ENCODE measurements around the gene C17orf107.
A peak's percentile ranks its signal among the peaks of the same experiment; 100 is the strongest.
"Not testable (repeated sequence)": the region's sequence is repeated elsewhere in the genome, so short reads cannot be mapped to it uniquely, and the experiment has no call there.

The C17orf107 gene

DNA sequence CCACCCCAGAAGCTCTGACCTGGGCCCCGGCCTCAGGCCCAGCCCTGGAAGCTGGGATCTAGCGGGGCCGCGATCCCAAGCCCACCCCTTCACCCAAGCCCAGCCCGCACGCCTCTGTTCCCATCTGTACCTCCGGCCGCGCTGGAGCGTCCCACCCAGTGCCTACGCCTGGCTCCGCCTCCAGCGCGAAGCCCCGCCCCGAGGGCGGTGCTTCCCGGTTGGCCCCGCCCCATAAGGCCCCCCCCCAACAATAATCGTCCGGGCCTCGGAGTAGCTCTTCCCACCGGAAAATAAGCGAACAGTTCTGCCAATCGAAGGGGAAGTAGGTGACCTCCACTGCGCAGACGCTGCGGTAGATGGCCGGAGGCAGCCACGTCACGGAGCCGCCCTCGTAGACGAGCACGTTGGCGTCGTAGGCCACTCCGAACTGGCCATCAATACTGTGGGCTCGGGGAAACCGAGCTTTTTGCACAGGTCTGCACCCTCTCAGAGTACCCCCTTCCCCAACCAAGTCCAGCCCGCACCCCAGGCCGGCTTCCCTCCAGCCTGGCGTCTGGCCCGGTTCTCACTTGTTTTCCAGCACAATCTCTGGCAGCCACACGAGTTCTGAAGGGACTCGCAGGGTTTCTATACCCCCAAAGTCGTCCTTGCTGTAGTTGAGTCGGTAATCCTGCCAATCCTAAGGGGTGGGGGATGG is 2.5 kb downstream of the C17orf107 start:
- no peak for DNase-seq

DNA sequence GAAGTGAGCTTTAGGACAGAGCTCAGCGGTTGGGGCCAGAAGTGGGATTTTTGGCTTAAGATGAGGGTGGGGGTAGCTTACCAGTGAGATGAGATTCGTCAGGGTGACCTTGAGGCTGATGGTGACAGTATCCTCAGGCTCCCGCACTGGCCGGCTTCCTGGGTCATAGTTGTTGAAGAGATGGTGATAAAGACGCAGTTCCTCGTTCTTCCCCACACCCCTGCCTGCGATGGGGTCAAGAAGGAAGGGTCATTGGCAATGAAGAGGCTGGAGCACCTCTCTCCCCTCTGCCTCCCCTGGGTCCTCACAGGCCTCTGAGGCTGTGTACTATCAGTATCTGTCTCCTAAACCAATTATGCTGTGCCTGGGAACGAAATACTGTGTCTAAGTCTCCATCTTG is 3.2 kb downstream of the C17orf107 start:
- DNase-seq = no peak

DNA sequence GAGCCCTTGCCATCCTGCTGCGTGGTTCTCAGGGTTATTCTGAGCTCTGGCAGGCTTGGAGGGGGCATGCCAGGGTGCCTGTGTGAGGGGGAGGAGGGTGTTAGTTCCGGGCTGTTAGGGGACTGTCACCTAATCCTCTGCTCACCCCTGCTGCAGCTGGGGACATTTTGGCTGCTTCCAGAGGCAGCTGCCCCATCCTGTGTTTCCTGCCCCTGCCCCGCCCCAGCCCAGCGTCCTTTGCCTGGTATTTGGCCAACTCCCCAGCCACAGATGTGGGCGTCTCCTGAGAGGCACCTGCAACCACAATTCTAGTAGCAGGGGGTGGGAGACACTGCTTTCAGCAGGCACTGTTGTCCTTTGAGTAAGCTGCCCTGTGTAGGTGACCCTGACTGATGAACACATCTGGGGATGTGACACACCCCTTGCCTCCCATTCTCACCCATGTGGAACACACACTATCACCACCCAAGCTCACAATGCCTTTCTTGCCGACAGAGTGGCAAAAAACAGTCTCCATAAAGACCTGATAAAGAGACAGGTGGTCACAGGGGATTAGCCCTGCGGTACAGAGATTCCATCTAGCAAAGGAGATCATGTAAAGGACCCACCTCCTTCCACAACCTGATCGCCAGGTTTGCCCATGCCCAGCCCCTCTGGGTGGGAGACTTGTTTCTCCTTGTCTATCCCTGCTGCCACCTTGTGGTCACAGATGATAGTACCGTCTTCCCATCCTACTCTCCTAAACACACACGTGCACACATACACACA is 3.9 kb downstream of the C17orf107 start, which contains the start of gene CHRNE:
CHRNE (minus strand) TSS at position 48 of the 768 bp plus-strand sequence; CDS start at position 13, 35 bp downstream.
- DNase-seq = peak; percentile 10

DNA sequence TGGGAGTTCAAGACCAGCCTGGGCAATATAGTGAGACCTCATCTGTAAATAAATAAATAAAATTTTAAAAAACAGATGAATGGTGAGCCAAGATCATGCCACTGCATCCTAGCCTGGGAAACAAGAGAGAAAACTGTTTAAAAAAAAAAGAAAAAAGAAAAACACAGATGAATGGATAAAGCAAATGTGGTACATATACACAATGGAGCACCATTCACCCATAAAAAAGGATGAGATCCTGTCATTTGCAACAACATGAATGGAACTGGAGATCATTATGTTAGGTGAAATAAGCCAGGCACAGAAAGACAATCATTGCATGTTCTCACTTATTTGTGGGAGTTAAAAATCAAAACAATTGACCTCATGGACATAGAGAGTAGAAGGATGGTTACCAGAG is 7.3 kb downstream of the C17orf107 start:
- DNase-seq = not testable (repeated sequence)

DNA sequence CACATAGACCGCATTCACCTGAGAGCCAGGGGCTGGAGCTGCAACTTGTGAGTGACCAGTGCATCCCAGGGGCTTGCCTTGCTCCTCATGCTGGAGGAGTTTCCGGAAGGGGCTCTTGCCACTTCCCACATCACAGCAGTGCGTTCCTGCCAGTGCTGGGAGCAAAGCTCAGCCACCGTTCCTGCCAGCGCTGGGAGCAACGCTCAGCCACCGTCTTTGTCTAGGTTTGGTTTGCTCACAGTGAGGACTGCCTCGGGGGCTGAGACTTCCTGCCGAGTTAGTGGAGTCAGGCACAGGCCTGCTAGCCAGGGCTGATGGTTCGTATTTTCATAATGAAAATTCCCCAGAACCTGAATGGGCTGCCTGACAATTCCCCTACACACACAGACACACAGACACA is 9.0 kb downstream of the C17orf107 start:
- no peak for DNase-seq

DNA sequence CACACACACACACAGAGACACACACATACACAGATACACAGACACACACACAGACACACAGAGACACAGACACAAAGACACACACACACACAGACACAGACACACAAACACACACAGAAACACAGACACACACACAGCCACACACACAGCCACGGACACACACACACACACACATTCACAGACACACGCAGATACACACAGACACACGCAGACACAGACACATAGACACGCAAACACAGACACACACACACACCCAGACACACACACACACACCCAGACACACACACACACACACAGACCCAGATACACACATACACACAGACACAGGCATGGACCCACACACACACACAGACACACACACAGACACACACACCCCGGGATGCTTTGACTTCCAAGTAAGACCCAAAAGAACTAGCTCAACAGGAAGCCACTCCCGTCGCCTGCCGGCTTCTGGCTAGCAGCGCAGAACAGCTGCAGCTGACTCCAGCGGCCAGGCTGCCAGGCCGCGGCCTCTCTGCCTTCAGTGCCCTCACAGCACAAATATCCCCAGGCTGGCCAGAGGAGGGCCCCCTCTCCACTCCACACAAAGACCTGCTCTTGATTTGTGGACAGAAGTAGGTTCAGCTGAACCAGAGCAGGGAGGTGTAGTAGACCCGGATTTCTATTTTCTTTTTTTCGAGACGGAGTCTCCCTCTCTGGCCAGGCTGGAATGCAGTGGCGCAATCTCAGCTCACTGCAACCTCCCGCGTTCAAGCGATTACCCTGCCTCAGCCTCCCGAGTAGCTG is 9.6 kb downstream of the C17orf107 start:
- DNase-seq = peak; percentile 7

DNA sequence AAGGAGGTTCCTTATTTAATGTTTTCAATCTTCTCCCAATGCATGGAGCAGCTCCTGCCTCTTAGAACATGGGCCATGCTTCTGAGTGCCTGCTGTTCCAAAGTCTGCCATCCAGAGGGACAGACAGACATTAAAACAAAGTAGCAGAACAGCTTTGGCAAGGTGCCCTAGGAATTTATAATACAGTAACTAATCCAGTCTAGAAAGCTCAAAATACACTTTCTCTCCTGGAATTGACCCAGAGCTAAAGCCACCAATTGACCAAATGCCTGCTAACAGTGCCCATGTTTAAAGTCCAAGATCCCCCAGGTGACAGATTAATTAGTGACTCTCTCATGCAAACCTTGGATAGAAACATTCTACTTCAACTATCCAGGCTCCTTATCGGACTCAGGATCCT is 14.7 kb downstream of the C17orf107 start:
- DNase-seq = no peak

DNA sequence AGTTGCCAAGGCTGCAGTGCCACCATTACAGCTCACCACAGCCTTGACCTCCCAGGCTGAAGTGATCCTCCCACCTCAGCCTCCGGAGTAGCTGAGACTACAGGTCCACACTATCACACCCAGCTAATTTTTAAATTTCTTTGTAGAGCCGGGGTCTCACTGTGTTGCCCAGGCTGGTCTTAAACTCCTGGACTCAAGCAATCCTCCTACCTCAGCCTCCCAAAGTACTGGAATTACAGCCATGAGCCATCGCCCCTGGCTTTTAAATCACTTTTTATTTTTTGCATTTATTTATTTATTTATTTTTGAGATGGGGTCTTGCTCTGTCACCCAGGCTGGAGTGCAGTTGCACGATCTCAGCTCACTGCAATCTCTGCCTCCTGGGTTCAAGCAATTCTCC is 15.2 kb downstream of the C17orf107 start:
- DNase-seq = not testable (repeated sequence)

DNA sequence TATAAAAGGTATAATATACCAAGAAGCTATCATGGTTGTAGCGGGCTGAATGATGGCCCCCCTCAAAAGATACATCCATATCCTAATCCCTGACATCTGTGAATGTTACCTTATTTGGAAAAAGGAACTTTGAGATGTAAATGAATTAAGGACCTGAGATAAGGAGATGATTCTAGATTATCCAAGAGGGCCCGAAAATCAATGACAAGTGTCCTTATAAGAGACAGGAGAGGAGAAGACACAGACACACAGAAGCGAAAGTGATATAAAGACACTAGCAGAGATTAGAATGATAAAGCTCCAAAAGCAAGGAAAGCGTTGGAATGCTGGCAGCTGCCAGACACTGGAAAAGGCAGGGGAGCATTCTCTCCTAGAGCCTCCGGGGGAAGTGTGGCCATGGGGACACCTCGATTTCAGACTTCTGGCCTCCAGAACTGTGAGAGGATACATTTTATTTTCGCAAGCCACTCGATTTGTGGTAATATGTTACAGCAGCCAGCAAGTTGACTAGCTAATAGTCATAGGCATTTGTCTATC is 20.2 kb downstream of the C17orf107 start:
- no peak for DNase-seq

DNA sequence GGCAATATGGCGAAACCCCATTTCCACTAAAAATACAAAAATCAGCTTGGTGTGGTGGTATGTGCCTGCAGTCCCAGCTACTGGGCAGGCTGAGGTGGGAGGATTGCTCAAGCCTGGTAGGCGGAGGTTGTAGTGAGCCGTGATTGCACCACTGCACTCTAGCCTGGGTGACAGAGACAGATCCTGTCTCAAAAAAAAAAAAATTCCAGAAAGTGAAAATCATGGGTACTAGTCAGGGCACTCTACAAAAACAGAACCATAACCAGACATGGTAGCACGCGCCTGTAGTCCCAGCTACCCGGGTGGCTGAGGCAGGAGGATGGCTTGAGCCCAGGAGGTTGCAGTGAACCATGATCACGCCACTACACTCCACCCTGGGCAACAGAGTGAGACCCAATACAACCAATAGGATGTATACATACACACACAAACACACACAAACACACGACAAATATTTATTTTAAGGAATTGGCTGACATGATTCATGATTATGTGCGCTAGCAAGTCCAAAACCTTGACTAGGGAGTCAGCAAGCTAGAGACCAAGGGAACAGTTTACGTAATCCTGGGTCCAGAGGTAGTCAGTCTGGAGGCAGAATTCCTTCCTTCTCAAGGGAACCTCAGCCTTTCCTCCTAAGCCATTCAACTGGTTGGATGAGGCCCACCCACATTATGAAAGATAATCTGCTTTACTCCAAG is 21.2 kb downstream of the C17orf107 start:
- DNase-seq = no peak

DNA sequence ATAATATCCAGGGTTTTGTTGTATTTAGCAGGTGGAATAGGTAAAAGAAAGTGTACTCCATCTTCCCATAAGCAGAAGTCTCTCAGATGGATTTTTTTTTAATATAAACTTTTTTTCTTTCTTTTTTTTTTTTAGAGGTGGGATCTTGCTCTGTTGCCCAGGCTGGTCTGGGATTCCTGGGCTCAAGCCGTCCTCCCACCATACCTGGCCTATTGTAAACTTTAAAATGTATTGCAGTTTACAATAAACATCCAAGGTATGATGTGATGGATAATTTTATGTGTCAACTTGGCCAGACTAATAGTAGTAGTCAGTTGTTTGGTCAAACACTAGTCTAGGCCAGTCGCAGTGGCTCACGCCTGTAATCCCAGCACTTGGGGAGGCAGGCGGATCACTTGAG is 22.0 kb downstream of the C17orf107 start:
- no peak for DNase-seq

DNA sequence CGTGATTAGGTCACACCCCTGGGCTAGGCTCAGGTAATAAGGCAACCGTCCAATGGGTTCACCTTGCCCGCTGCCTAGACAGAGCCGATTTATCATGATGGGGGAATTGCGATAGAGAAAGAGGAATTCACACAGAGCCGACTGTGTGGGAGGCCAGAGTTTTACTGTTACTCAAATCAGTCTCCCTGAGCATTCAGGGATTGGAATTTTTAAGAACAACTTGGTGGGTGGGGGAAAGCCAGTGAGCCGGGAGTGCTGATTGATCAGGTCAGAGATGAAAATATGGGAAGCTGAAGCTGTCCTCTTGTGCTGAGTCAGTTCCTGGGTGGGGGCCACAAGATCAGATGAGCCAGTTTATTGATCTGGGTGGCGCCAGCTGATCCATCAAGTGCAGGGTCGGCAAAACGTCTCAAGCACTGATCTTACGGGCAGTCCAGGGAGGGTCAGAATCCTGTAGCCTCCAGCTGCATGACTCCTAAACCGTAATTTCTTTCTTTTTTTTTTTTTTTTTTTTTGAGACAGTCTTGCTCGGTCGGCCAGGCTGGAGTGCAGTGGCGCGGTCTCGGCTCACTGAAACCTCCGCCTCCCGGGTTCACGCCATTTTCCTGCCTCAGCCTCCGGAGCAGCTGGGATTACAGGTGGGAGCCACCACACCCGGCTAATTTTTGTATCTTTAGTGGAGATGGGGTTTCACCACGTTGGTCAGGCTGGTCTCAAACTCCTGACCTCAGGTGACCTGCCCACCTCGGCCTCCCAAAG is 27.4 kb downstream of the C17orf107 start:
- not testable (repeated sequence) for DNase-seq

DNA sequence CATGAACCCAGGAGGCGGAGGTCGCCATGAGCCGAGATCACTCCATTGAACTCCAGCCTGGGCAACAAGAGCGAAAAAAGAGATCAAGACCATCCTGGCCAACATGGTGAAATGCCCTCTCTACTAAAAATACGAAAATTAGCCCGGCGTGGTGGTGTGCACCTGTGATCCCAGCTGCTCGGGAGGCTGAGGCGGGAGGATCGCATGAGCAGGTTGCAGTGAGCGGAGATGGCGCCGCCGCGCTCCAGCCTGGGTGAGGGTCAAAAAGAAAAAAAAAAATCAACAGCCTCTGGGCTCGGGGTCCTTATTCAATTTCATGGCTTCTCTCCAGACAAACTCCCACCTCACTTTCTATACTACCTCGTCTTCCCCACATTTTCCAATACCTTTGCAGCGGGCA is 29.5 kb downstream of the C17orf107 start:
- no peak for DNase-seq

DNA sequence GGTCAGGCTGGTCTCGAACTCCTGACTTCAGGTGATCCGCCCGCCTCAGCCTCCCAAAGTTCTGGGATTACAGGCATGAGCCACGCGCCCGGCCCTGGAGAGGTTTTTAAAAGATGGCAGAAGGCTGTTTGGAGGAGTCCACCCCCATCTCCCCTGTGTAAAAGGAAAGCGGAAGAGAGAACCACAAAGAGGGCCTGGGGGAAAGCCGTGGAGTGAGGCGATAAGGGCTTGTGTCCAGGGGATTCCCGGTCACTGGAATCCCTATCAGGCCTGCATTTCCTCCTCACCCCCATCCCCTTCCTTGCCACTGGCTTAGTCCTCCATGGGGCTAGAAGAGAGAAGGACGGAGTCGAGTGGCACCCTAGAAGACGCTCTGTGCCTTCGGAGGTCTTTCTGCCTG is 32.6 kb downstream of the C17orf107 start, which contains the start of gene GP1BA:
GP1BA (plus strand) TSS at position 315 of the 400 bp plus-strand sequence. CDS start 328 bp downstream, outside the sequence.
- no peak for DNase-seq

DNA sequence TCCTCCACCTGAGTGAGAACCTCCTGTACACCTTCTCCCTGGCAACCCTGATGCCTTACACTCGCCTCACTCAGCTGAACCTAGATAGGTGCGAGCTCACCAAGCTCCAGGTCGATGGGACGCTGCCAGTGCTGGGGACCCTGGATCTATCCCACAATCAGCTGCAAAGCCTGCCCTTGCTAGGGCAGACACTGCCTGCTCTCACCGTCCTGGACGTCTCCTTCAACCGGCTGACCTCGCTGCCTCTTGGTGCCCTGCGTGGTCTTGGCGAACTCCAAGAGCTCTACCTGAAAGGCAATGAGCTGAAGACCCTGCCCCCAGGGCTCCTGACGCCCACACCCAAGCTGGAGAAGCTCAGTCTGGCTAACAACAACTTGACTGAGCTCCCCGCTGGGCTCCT is 33.4 kb downstream of the C17orf107 start:
- DNase-seq = no peak

DNA sequence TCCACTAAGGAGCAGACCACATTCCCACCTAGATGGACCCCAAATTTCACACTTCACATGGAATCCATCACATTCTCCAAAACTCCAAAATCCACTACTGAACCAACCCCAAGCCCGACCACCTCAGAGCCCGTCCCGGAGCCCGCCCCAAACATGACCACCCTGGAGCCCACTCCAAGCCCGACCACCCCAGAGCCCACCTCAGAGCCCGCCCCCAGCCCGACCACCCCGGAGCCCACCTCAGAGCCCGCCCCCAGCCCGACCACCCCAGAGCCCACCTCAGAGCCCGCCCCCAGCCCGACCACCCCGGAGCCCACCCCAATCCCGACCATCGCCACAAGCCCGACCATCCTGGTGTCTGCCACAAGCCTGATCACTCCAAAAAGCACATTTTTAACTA is 34.3 kb downstream of the C17orf107 start:
- no peak for DNase-seq

DNA sequence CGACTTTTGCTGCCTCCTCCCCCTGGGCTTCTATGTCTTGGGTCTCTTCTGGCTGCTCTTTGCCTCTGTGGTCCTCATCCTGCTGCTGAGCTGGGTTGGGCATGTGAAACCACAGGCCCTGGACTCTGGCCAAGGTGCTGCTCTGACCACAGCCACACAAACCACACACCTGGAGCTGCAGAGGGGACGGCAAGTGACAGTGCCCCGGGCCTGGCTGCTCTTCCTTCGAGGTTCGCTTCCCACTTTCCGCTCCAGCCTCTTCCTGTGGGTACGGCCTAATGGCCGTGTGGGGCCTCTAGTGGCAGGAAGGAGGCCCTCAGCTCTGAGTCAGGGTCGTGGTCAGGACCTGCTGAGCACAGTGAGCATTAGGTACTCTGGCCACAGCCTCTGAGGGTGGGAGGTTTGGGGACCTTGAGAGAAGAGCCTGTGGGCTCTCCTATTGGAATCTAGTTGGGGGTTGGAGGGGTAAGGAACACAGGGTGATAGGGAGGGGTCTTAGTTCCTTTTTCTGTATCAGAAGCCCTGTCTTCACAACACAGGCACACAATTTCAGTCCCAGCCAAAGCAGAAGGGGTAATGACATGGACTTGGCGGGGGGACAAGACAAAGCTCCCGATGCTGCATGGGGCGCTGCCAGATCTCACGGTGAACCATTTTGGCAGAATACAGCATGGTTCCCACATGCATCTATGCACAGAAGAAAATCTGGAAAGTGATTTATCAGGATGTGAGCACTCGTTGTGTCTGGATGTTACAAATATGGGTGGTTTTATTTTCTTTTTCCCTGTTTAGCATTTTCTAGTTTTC is 35.0 kb downstream of the C17orf107 start:
- DNase-seq = peak; percentile 23

DNA sequence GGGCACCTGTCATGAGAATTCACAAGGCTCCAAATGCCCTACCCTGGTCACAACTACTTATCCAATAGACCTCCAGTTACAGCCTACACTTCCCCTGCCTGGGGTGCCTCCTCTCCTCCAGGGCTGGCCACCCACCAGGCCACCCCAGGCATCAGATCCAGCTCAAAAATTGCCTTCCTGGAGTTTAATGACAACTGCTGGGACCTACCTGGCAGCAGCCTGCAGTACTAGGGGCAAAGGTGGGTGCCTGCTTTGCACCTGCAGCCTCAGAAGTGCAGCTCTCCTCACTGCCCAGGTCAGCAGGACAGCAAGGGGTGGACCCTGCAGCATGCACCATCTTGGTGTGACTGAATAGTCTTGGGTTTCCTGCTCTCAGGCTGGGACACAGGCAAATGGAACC is 36.3 kb downstream of the C17orf107 start:
- DNase-seq = no peak

DNA sequence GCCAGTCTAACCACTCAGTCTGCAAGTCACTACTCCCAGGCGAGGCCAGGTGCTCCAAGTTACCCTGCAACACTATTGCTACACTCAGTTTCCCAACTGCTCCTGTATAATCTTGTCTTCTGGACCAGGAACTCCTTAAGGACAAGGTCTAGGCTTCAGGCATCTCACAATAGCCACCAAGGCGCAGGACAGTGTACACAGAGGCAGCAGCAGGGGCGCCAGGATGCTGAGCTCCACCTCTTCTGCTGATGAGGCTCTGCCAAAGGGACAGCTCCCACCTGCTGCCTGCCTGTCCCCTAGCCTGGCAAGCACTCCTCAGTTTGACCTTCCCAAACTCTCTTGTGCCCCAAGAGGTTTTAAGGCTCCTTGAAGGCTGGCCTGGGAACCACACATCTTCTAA is 37.1 kb downstream of the C17orf107 start:
- DNase-seq = no peak

DNA sequence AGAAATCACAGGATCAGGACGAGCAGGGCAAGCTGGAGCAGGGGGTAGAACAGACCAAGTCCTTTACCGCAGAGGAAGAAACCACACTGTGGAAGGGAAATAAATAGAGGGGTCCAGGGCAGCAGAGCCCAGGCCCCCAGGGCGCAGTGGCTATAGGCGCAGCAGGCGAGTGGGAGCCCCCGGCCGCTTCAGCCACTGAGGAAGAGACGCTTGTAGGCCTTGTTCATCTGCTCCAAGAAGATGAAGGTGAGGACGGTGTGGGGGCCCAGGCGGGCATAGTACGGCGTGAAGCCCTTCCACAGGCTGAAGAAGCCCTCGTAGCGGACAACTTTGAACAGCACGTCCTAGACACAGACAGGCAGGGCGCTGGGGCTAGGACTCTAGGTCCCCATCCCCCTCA is 38.2 kb downstream of the C17orf107 start:
- DNase-seq = no peak

DNA sequence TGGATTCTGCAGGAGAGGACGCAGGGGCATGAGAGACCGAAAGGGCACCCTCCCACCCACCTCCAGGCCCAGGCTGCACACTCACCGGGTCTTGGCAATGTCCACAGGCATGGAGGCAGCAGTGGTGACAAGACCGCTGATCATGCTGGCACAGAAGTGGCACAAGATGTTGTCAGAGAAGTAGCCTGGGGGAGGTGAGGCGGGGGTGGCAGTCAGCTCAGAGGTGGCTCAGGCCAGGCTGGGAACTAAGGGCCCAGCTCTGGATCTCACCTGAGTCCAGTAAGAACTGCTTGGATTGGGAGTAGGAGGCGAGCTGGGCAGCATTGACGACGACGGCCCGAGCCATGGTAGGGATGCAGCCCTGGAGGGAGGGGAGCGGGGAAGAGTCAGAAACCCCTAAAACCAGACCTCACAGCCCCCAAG is 38.7 kb downstream of the C17orf107 start:
- DNase-seq = no peak

Measured in KG1 (cell line).